ENCODE measurements around the gene TADA2B. TPM values are rescaled to one million over a fixed set of nuclear protein-coding genes. Genes with fewer than 3 reads are reported as not detected.
A peak's percentile ranks its signal among the peaks of the same experiment; 100 is the strongest.

The TADA2B gene
- total and polyA plus RNA-seq, 9 of the 15 experiments (the other 6 are each of a cell fraction or from before 2014, with no cell fraction given), result 0.55 to 12.2 (median 7.5) TPM

GRCh38 chr4:7029212-7029611, 14.0 kb upstream of the TADA2B start:
- Histone ChIP-seq H3K4me1 (replicated peaks in 1 of 2; ENCODE audit: control insufficient read depth in 2 of 2, insufficient read depth in 2 of 2, low read length in 2 of 2) (peaks cover 14 to 27% of the 10 kb centered on the region in 2 experiments), H3K36me3 (ENCODE audit: control insufficient read depth, insufficient read depth, low read length) (peaks cover 90% of the 10 kb centered on the region), H4K20me1 (replicated peaks; ENCODE audit: control insufficient read depth, insufficient read depth, low read length) (no peaks in the 10 kb centered on the region; the same call in 1 of the 2 replicates), H3K27ac (ENCODE audit: extremely low read depth, low read depth, low read length) (no peak overlapping the region), H2AFZ (ENCODE audit: low read depth, low read length) (no peak overlapping the region), H3K9ac (ENCODE audit: insufficient read depth in 1 of 2, low read depth in 2 of 2, low read length in 2 of 2) (no peak overlapping the region), H3K4me3 (no peak overlapping the region), H3K79me2 (ENCODE audit: control insufficient read depth, insufficient read depth, low read length) (no peaks in the 10 kb centered on the region), H3K9me3 (replicated peaks; ENCODE audit: control insufficient read depth, insufficient read depth, low read depth, low read length) (no peaks in the 10 kb centered on the region), H3K27me3 (ENCODE audit: control insufficient read depth in 2 of 2, insufficient read depth in 2 of 2, low read length in 2 of 2) (no peaks in the 10 kb centered on the region), H3K4me2 (ENCODE audit: insufficient read depth, low read length) (no peak overlapping the region), H3K9me1 (ENCODE audit: control insufficient read depth, insufficient read depth, low read length) (peaks cover 5% of the 10 kb centered on the region)
- in situ Hi-C loops (cut with MboI) (no loop called here), intact Hi-C loops (cut with micrococcal nuclease) (no loop called here)
- FAIRE-seq, result no peak
- DNase-seq (ENCODE audit: extremely low read depth in 1 of 4, low spot score in 3 of 4), result no peak
- CTCF ChIA-PET (ENCODE audit: low intra/inter-chr PET ratio), result no interaction called here
- ATAC-seq, result no peak
- POLR2A ChIA-PET, result interaction anchor here (0.6 to 0.7 kb wide), 2 partner anchors 41 to 387 kb away, joined by 3 read pairs; no protein-coding TSS in a partner anchor
- TF ChIP-seq ETS2 (tag; IDR thresholded peaks at IDR 0.05; ENCODE audit: borderline replicate concordance, poor library complexity, severe bottlenecking), result no peak
- 97% methylated on average over 12 of the region's 12 CpGs for WGBS (ENCODE audit: insufficient coverage, low coverage, missing lambda C conversion rate)
- BruUV-seq (replicated peaks), result no TSS peak

GRCh38 chr4:7029921-7030320, 13.3 kb upstream of the TADA2B start:
- intact Hi-C loops (cut with micrococcal nuclease), result no loop called here
- no peaks in the 10 kb centered on the region for H4K20me1 ChIP-seq (replicated peaks; ENCODE audit: control insufficient read depth, insufficient read depth, low read length)
- TF ChIP-seq POLR2G (IDR thresholded peaks at IDR 0.05; ENCODE audit: low read depth, low read length) (0 out of 2 replicates have a peak, but pooled peaks have one; percentile 32), KLF6 (CRISPR knock-in tag; IDR thresholded peaks at IDR 0.05; ENCODE audit: borderline replicate concordance) (no peak), ZNF561 (CRISPR knock-in tag; conservative IDR thresholded peaks at IDR 0.05) (no peak)
- no peak overlapping the region for H2AFZ ChIP-seq (ENCODE audit: low read depth, low read length)
- H3K4me2 ChIP-seq (ENCODE audit: insufficient read depth, low read length), result no peak overlapping the region
- in situ Hi-C loops (cut with MboI), result no loop called here
- no peak overlapping the region for H3K9ac ChIP-seq (ENCODE audit: insufficient read depth in 1 of 2, low read depth in 2 of 2, low read length in 2 of 2)
- H3K9me1 ChIP-seq (ENCODE audit: control insufficient read depth, insufficient read depth, low read length), result peaks cover 5% of the 10 kb centered on the region
- POLR2A ChIA-PET, result interaction anchor here (0.7 to 1.3 kb wide), 2 partner anchors 11 to 41 kb away, joined by 3 to 4 read pairs; no protein-coding TSS in a partner anchor
- 87% methylated on average over 7 of the region's 10 CpGs for WGBS (ENCODE audit: insufficient coverage, low coverage, missing lambda C conversion rate)
- H3K9me3 ChIP-seq (replicated peaks; ENCODE audit: control insufficient read depth, insufficient read depth, low read depth, low read length), result no peaks in the 10 kb centered on the region
- no peaks in the 10 kb centered on the region for H3K79me2 ChIP-seq (ENCODE audit: control insufficient read depth, insufficient read depth, low read length)
- CTCF ChIA-PET (ENCODE audit: low intra/inter-chr PET ratio), result no interaction called here
- no peak for DNase-seq (ENCODE audit: extremely low read depth in 1 of 4, low spot score in 3 of 4)
- no peak for FAIRE-seq
- H3K4me3 ChIP-seq, result no peak overlapping the region
- BruUV-seq (replicated peaks), result no TSS peak
- H3K4me1 ChIP-seq (replicated peaks in 1 of 2; ENCODE audit: control insufficient read depth in 2 of 2, insufficient read depth in 2 of 2, low read length in 2 of 2), result peaks cover 14 to 34% of the 10 kb centered on the region in 2 experiments
- no peak for ATAC-seq
- peaks cover 83% of the 10 kb centered on the region for H3K36me3 ChIP-seq (ENCODE audit: control insufficient read depth, insufficient read depth, low read length)
- H3K27me3 ChIP-seq (ENCODE audit: control insufficient read depth in 2 of 2, insufficient read depth in 2 of 2, low read length in 2 of 2), result no peaks in the 10 kb centered on the region
- no peak overlapping the region; the same call in 2 of the 3 replicates for H3K27ac ChIP-seq (ENCODE audit: extremely low read depth, low read depth, low read length)

Measured in K562 (cell line).